HG03025 (cell line): ENCODE results near the gene CSPG4.
A peak's percentile ranks its signal among the peaks of the same experiment; 100 is the strongest.
"Not testable (repeated sequence)": the region's sequence is repeated elsewhere in the genome, so short reads cannot be mapped to it uniquely, and the experiment has no call there.

Source experiments
- ATAC-seq: cut with Tn5 transposase; IDR thresholded peaks from one replicate; pipeline ENCODE4 v1.9.1; 2021; ENCODE audit warnings: mild to moderate bottlenecking, moderate library complexity; ENCODE audit not compliant: unreplicated experiment, low FRiP score

CSPG4 gene

GRCh38 chr15:75650908-75651809 is 61.5 kb downstream of the CSPG4 start:
- no peak for ATAC-seq

GRCh38 chr15:75649848-75650247 is 62.8 kb downstream of the CSPG4 start:
- ATAC-seq, result no peak

- ATAC-seq, result no peak
Measured at GRCh38 chr15:75649045-75649761, 63.4 kb downstream of the CSPG4 start.

GRCh38 chr15:75648156-75649000 is 64.3 kb downstream of the CSPG4 start:
- no peak for ATAC-seq

- ATAC-seq, result no peak
Measured at GRCh38 chr15:75647370-75648155, 65.1 kb downstream of the CSPG4 start, which contains the start of gene SNX33. Gene SNX33, plus strand, starts transcription at chr15:75647912. Its CDS starts 1,191 bp downstream, at chr15:75649103.

- no peak for ATAC-seq
Measured at GRCh38 chr15:75646944-75647364, 65.7 kb downstream of the CSPG4 start.

- no peak for ATAC-seq
Measured at GRCh38 chr15:75646112-75646943, 66.3 kb downstream of the CSPG4 start.

- ATAC-seq, result no peak
Measured at GRCh38 chr15:75644376-75644775, 68.3 kb downstream of the CSPG4 start.

- no peak for ATAC-seq
Measured at GRCh38 chr15:75641603-75642002, 71.0 kb downstream of the CSPG4 start.

- ATAC-seq, result no peak
Measured at GRCh38 chr15:75641179-75641503, 71.5 kb downstream of the CSPG4 start.

- ATAC-seq, result peak; percentile 37
Measured at GRCh38 chr15:75640483-75641178, 72.0 kb downstream of the CSPG4 start.

- peak; percentile 88 for ATAC-seq
Measured at GRCh38 chr15:75639709-75640482, 72.8 kb downstream of the CSPG4 start, which contains the start of gene IMP3. Gene IMP3, minus strand, starts transcription at chr15:75640224. Its CDS starts 56 bp downstream, at chr15:75640168.

- no peak for ATAC-seq
Measured at GRCh38 chr15:75639191-75639708, 73.4 kb downstream of the CSPG4 start.

GRCh38 chr15:75637245-75638009 is 75.2 kb downstream of the CSPG4 start:
- ATAC-seq, result no peak

GRCh38 chr15:75636026-75636425 is 76.6 kb downstream of the CSPG4 start:
- ATAC-seq, result no peak

GRCh38 chr15:75633922-75634321 is 78.7 kb downstream of the CSPG4 start:
- not testable (repeated sequence) for ATAC-seq

- ATAC-seq, result no peak
Measured at GRCh38 chr15:75631935-75632334, 80.7 kb downstream of the CSPG4 start.
